ENCODE results near the gene ARL10.
A peak's percentile ranks its signal among the peaks of the same experiment; 100 is the strongest.

ARL10 gene

GRCh38 chr5:176414704-176415103 lies 49.4 kb downstream of the ARL10 start:
- DNase-seq = no peak

GRCh38 chr5:176415240-176415951 lies 50.1 kb downstream of the ARL10 start:
- DNase-seq = no peak

GRCh38 chr5:176415952-176416924 lies 51.0 kb downstream of the ARL10 start, which contains the start of gene CLTB:
Gene CLTB, minus strand, starts transcription at chr5:176416539. Its CDS starts 176 bp downstream, at chr5:176416363.
- DNase-seq = peak; percentile 74 to 79

GRCh38 chr5:176416965-176417364 lies 51.7 kb downstream of the ARL10 start:
- DNase-seq = no peak

- no peak for DNase-seq
Measured at GRCh38 chr5:176418251-176418650, 53.0 kb downstream of the ARL10 start.

GRCh38 chr5:176420086-176420485 lies 54.8 kb downstream of the ARL10 start:
- DNase-seq = no peak

GRCh38 chr5:176420972-176421544 lies 55.8 kb downstream of the ARL10 start:
- no peak for DNase-seq

- no peak for DNase-seq
Measured at GRCh38 chr5:176424181-176424580, 58.9 kb downstream of the ARL10 start.

GRCh38 chr5:176425138-176425537 lies 59.9 kb downstream of the ARL10 start:
- DNase-seq = no peak

GRCh38 chr5:176425791-176426190 lies 60.5 kb downstream of the ARL10 start:
- no peak for DNase-seq

- no peak for DNase-seq
Measured at GRCh38 chr5:176426876-176427275, 61.6 kb downstream of the ARL10 start.

- no peak for DNase-seq
Measured at GRCh38 chr5:176427971-176428370, 62.7 kb downstream of the ARL10 start.

GRCh38 chr5:176429972-176430371 lies 64.7 kb downstream of the ARL10 start:
- no peak for DNase-seq
